Subcutaneous abdominal adipose tissue (tissue), 5 donors: ENCODE measurements around the gene SPATS2.

ENCODE experiments used
- H3K27ac ChIP-seq: one replicate; pipeline ENCODE4 v1.7.0; 2013; ENCODE audit warnings: low read depth, mild to moderate bottlenecking, inconsistent platforms, low read length, moderate library complexity
- H3K27me3 ChIP-seq, 5 donors: one replicate each; pipeline ENCODE4 v1.7.0; 2013; ENCODE audit warnings: low read length in 5 of 5, inconsistent platforms in 1 of 5; ENCODE audit not compliant: control insufficient read depth in 5 of 5, insufficient read depth in 4 of 5
- H3K36me3 ChIP-seq, 5 donors: one replicate each; pipeline ENCODE4 v1.7.0; 2013; ENCODE audit warnings: low read length in 5 of 5; ENCODE audit not compliant: control insufficient read depth in 5 of 5, insufficient read depth in 5 of 5
- H3K4me1 ChIP-seq, 5 donors: one replicate each; pipeline ENCODE4 v1.7.0; 2013; ENCODE audit warnings: low read length in 5 of 5, mild to moderate bottlenecking in 3 of 5, moderate library complexity in 1 of 5; ENCODE audit not compliant: control insufficient read depth in 5 of 5, insufficient read depth in 5 of 5
- H3K4me3 ChIP-seq, 5 donors: one replicate each; pipeline ENCODE4 v1.7.0; 2013; ENCODE audit warnings: low read length in 5 of 5, low read depth in 1 of 5
- H3K9ac ChIP-seq, 5 donors: one replicate each; pipeline ENCODE4 v1.7.0; 2013; ENCODE audit warnings: low read length in 5 of 5, mild to moderate bottlenecking in 4 of 5, moderate library complexity in 3 of 5
- H3K9me3 ChIP-seq, 5 donors: one replicate each; pipeline ENCODE4 v1.7.0; 2013; ENCODE audit warnings: low read length in 5 of 5; ENCODE audit not compliant: control insufficient read depth in 5 of 5
- donor health status: healthy.
- donor health status: healthy.
- donor health status: healthy.
- donor health status: healthy.
- donor health status: healthy.

The SPATS2 gene

GRCh38 chr12:49557187-49557916 lies 190.1 kb downstream of the SPATS2 start:
- H3K27me3 ChIP-seq = no peaks in the 10 kb centered on the region
- H3K9ac ChIP-seq = no peak overlapping the region
- H3K4me1 ChIP-seq = peaks cover 0 to 2% (median 0%) of the 10 kb centered on the region in 5 donors
- H3K4me3 ChIP-seq = no peak overlapping the region
- no peaks in the 10 kb centered on the region for H3K9me3 ChIP-seq
- no peak overlapping the region for H3K27ac ChIP-seq
- H3K36me3 ChIP-seq = peaks cover 0 to 68% (median 62%) of the 10 kb centered on the region in 5 donors

- Histone ChIP-seq H3K36me3 (peaks cover 4 to 74% (median 68%) of the 10 kb centered on the region in 5 donors), H3K9ac (no peak overlapping the region), H3K9me3 (no peaks in the 10 kb centered on the region), H3K27me3 (no peaks in the 10 kb centered on the region), H3K4me3 (no peak overlapping the region), H3K4me1 (no peaks in the 10 kb centered on the region), H3K27ac (no peak overlapping the region)
Measured at GRCh38 chr12:49557917-49558215, 190.6 kb downstream of the SPATS2 start.

GRCh38 chr12:49558526-49558925 lies 191.3 kb downstream of the SPATS2 start:
- Histone ChIP-seq H3K4me3 (no peak overlapping the region), H3K27ac (no peak overlapping the region), H3K4me1 (no peaks in the 10 kb centered on the region), H3K9ac (no peak overlapping the region), H3K36me3 (peaks cover 4 to 80% (median 74%) of the 10 kb centered on the region in 5 donors), H3K27me3 (no peaks in the 10 kb centered on the region), H3K9me3 (no peaks in the 10 kb centered on the region)

- Histone ChIP-seq H3K4me1 (no peaks in the 10 kb centered on the region), H3K27ac (no peak overlapping the region), H3K36me3 (peaks cover 4 to 86% (median 80%) of the 10 kb centered on the region in 5 donors)
Measured at GRCh38 chr12:49559011-49559675, 191.9 kb downstream of the SPATS2 start.

GRCh38 chr12:49560695-49561094 lies 193.4 kb downstream of the SPATS2 start:
- no peaks in the 10 kb centered on the region for H3K27me3 ChIP-seq
- H3K4me1 ChIP-seq = no peaks in the 10 kb centered on the region
- H3K4me3 ChIP-seq = no peak overlapping the region
- H3K9ac ChIP-seq = no peak overlapping the region
- no peak overlapping the region for H3K27ac ChIP-seq
- H3K9me3 ChIP-seq = no peaks in the 10 kb centered on the region
- peaks cover 4 to 98% (median 93%) of the 10 kb centered on the region in 5 donors for H3K36me3 ChIP-seq

More at GRCh38 chr12:49559011-49559675, 191.9 kb downstream of the SPATS2 start:
- no peaks in the 10 kb centered on the region for H3K9me3 ChIP-seq
- H3K9ac ChIP-seq = no peak overlapping the region
- no peaks in the 10 kb centered on the region for H3K27me3 ChIP-seq
- H3K4me3 ChIP-seq = no peak overlapping the region

- Histone ChIP-seq H3K9ac (no peak overlapping the region), H3K4me3 (no peak overlapping the region), H3K27me3 (no peaks in the 10 kb centered on the region), H3K27ac (no peak overlapping the region), H3K4me1 (peaks cover 0 to 11% (median 11%) of the 10 kb centered on the region in 5 donors), H3K9me3 (no peaks in the 10 kb centered on the region), H3K36me3 (peaks cover 4 to 86% (median 79%) of the 10 kb centered on the region in 5 donors)
Measured at GRCh38 chr12:49562233-49562632, 195.0 kb downstream of the SPATS2 start.

GRCh38 chr12:49562831-49563230 lies 195.6 kb downstream of the SPATS2 start:
- Histone ChIP-seq H3K4me3 (no peak overlapping the region), H3K27ac (no peak overlapping the region), H3K36me3 (peaks cover 4 to 80% (median 73%) of the 10 kb centered on the region in 5 donors), H3K4me1 (peaks cover 1 to 15% (median 15%) of the 10 kb centered on the region in 5 donors), H3K27me3 (no peaks in the 10 kb centered on the region), H3K9ac (no peak overlapping the region), H3K9me3 (no peaks in the 10 kb centered on the region)

- no peaks in the 10 kb centered on the region for H3K27me3 ChIP-seq
- no peak overlapping the region for H3K4me3 ChIP-seq
- H3K36me3 ChIP-seq = peaks cover 4 to 67% (median 61%) of the 10 kb centered on the region in 5 donors
- H3K27ac ChIP-seq = no peak overlapping the region
- H3K4me1 ChIP-seq = peaks cover 4 to 25% (median 23%) of the 10 kb centered on the region in 5 donors
- H3K9ac ChIP-seq = no peak overlapping the region
- no peaks in the 10 kb centered on the region for H3K9me3 ChIP-seq
Measured at GRCh38 chr12:49563951-49564685, 196.9 kb downstream of the SPATS2 start.

GRCh38 chr12:49564686-49565405 lies 197.6 kb downstream of the SPATS2 start:
- H3K9ac ChIP-seq = peak overlapping the region in 1 of 5 donors; percentile 20

More at GRCh38 chr12:49564686-49565405, 197.6 kb downstream of the SPATS2 start:
- Histone ChIP-seq H3K4me1 (peaks cover 4 to 26% (median 24%) of the 10 kb centered on the region in 5 donors), H3K9me3 (no peaks in the 10 kb centered on the region), H3K4me3 (no peak overlapping the region), H3K36me3 (peaks cover 4 to 60% (median 54%) of the 10 kb centered on the region in 5 donors), H3K27me3 (no peaks in the 10 kb centered on the region), H3K27ac (no peak overlapping the region)
